ENCODE data around the gene IL11RA. TPM values are rescaled to one million over a fixed set of nuclear protein-coding genes. Genes with fewer than 3 reads are reported as not detected.

The IL11RA gene
- total and polyA plus RNA-seq, 7 donors, result 1.4 to 110 (median 67.3) TPM

GRCh38 chr9:34647651-34648050, 4.3 kb upstream of the IL11RA start:
- Histone ChIP-seq H3K27ac (peak overlapping the region; percentile 83 to 94 (median 90)), H3K36me3 (peaks cover 5 to 29% (median 14%) of the 10 kb centered on the region in 4 donors), H3K4me3 (peak overlapping the region; percentile 50 to 81 (median 59)), H3K4me1 (peaks cover 0 to 48% (median 45%) of the 10 kb centered on the region in 4 donors), H3K27me3 (no peaks in the 10 kb centered on the region), H3K9me3 (no peaks in the 10 kb centered on the region)
- intact Hi-C loops (cut with DNase I), result loop anchor here (5.0 kb wide), 1 partner anchor 55 kb away; no protein-coding TSS in a partner anchor
- no peak for DNase-seq
- TF ChIP-seq POLR2A (IDR thresholded peaks at IDR 0.05), result no peak
- no peak for TF ChIP-seq CTCF (IDR thresholded peaks at IDR 0.05)
- no peak for TF ChIP-seq POLR2AphosphoS5 (IDR thresholded peaks at IDR 0.05)
- 24 to 56% methylated on average over 10 of the region's 10 CpGs for WGBS, 2 donors

- peak overlapping the region in 3 of 4 donors; percentile 83 to 90 (median 89) for H3K27ac ChIP-seq
- H3K36me3 ChIP-seq, result peaks cover 5 to 29% (median 14%) of the 10 kb centered on the region in 4 donors
- no peaks in the 10 kb centered on the region for H3K9me3 ChIP-seq
- H3K27me3 ChIP-seq, result no peaks in the 10 kb centered on the region
- H3K4me1 ChIP-seq, result peaks cover 0 to 59% (median 55%) of the 10 kb centered on the region in 4 donors
- no peak for DNase-seq
- no peak overlapping the region for H3K4me3 ChIP-seq
- WGBS, 2 donors, result 95 to 97% methylated on average over 8 of the region's 8 CpGs
- TF ChIP-seq POLR2AphosphoS5 (IDR thresholded peaks at IDR 0.05) (no peak), EP300 (IDR thresholded peaks at IDR 0.05) (no peak), POLR2A (IDR thresholded peaks at IDR 0.05) (no peak), CTCF (IDR thresholded peaks at IDR 0.05) (no peak)
- intact Hi-C loops (cut with DNase I), result loop anchor here (5.0 kb wide), 1 partner anchor 54 kb away; no protein-coding TSS in a partner anchor
Observed at GRCh38 chr9:34648673-34649072, 3.3 kb upstream of the IL11RA start.

- no peak overlapping the region for H3K4me3 ChIP-seq
- H3K4me1 ChIP-seq, result peaks cover 0 to 80% (median 75%) of the 10 kb centered on the region in 4 donors
- no peak for TF ChIP-seq CTCF (IDR thresholded peaks at IDR 0.05)
- TF ChIP-seq POLR2AphosphoS5 (IDR thresholded peaks at IDR 0.05), result no peak
- TF ChIP-seq POLR2A (IDR thresholded peaks at IDR 0.05), result no peak
- TF ChIP-seq EP300 (IDR thresholded peaks at IDR 0.05), result no peak
- intact Hi-C loops (cut with DNase I), result loop anchor here (5.0 kb wide), 1 partner anchor 341 kb away; no protein-coding TSS in a partner anchor
- H3K9me3 ChIP-seq, result no peaks in the 10 kb centered on the region
- peaks cover 5 to 29% (median 14%) of the 10 kb centered on the region in 4 donors for H3K36me3 ChIP-seq
- peak overlapping the region; percentile 83 to 91 (median 88) for H3K27ac ChIP-seq
- H3K27me3 ChIP-seq, result no peaks in the 10 kb centered on the region
- DNase-seq, result no peak
- WGBS, 2 donors, result 86 to 87% methylated on average over 5 of the region's 5 CpGs
Observed at GRCh38 chr9:34650816-34651215, 1.2 kb upstream of the IL11RA start.

GRCh38 chr9:34651321-34651720, 664 bp upstream of the IL11RA start:
- Histone ChIP-seq H3K27ac (peak overlapping the region; percentile 83 to 91 (median 88)), H3K4me3 (peak overlapping the region; percentile 43 to 56 (median 50)), H3K9me3 (no peaks in the 10 kb centered on the region), H3K4me1 (peaks cover 0 to 80% (median 70%) of the 10 kb centered on the region in 4 donors), H3K36me3 (peaks cover 5 to 29% (median 14%) of the 10 kb centered on the region in 4 donors), H3K27me3 (no peaks in the 10 kb centered on the region)
- DNase-seq, result peak; percentile 81
- 42 to 66% methylated on average over 4 of the region's 4 CpGs for WGBS, 2 donors
- intact Hi-C loops (cut with DNase I), result loop anchor here (5.0 kb wide), 1 partner anchor 341 kb away; no protein-coding TSS in a partner anchor
- TF ChIP-seq POLR2A (IDR thresholded peaks at IDR 0.05) (no peak), EP300 (IDR thresholded peaks at IDR 0.05) (no peak), CTCF (IDR thresholded peaks at IDR 0.05) (no peak), POLR2AphosphoS5 (IDR thresholded peaks at IDR 0.05) (no peak)

All from sigmoid colon (tissue), 7 donors.